Measurements from ENCODE around the gene CPNE7.

DNA sequence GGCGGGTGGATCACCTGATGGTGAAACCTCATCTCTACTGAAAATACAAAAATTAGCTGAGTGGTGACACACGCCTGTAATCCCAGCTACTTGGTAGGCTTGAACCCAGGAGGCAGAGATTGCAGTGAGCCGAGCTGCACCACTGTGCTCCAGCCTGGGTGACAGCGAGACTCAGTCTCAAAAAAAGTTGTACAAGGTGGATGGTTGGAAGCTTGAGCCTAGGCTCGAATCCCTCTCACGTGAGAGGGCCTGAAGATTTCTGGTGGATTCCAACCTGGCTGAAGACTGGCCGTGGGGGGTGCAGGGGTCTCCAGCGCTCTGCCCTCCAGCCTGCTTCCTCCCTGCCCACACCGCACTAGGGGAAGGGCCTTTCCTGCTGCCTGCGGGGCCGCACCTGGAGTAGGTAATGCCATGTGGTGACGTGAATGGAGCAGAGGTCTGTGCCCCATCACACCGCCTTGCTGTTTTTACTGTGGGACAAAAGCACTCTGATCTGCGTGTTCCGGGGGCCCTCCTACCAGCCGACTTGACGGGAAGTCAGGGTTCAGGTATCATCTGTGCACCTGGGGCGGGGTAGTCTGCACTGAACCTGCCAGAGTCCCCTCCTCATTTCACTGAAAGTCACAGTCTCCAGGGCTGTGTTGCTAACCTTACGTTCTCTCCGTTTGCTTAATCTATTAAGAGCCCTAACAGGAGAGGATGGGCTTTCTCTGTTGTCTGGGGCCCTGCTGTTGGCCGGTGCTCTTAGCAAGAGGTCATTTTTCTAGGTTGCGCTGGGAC, 10.9 kb upstream of the CPNE7 start:
- TF ChIP-seq, protein P1, sequence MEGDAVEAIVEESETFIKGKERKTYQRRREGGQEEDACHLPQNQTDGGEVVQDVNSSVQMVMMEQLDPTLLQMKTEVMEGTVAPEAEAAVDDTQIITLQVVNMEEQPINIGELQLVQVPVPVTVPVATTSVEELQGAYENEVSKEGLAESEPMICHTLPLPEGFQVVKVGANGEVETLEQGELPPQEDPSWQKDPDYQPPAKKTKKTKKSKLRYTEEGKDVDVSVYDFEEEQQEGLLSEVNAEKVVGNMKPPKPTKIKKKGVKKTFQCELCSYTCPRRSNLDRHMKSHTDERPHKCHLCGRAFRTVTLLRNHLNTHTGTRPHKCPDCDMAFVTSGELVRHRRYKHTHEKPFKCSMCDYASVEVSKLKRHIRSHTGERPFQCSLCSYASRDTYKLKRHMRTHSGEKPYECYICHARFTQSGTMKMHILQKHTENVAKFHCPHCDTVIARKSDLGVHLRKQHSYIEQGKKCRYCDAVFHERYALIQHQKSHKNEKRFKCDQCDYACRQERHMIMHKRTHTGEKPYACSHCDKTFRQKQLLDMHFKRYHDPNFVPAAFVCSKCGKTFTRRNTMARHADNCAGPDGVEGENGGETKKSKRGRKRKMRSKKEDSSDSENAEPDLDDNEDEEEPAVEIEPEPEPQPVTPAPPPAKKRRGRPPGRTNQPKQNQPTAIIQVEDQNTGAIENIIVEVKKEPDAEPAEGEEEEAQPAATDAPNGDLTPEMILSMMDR (IDR thresholded peaks at IDR 0.05): no peak
- TF ChIP-seq POLR2A (IDR thresholded peaks at IDR 0.05): no peak

All from lower leg skin (tissue), 3 donors.